Adipocyte (in vitro differentiated cells): ENCODE results near the gene ITGA11.
A peak's percentile ranks its signal among the peaks of the same experiment; 100 is the strongest.

Experiments used
- DNase-seq: peaks from one replicate; pipeline ENCODE4 v3.0.0-alpha.2; 2015; ENCODE audit warnings: low read depth
- H3K27me3 ChIP-seq: replicated peaks from 2 replicates; pipeline ENCODE4 v1.7.0; 2013; ENCODE audit warnings: mild to moderate bottlenecking, low read length, moderate library complexity; ENCODE audit not compliant: control insufficient read depth, insufficient read depth
- H3K36me3 ChIP-seq: 2 replicates; pipeline ENCODE4 v1.7.0; 2013; ENCODE audit warnings: low read length, mild to moderate bottlenecking, moderate library complexity; ENCODE audit not compliant: control insufficient read depth, insufficient read depth, severe bottlenecking
- H3K4me1 ChIP-seq: 2 replicates; pipeline ENCODE4 v1.7.0; 2013; ENCODE audit warnings: mild to moderate bottlenecking, low read length, moderate library complexity; ENCODE audit not compliant: control insufficient read depth, insufficient read depth
- H3K4me3 ChIP-seq: 2 replicates; pipeline ENCODE4 v1.7.0; 2013; ENCODE audit warnings: mild to moderate bottlenecking, low read length, moderate library complexity
- H3K9ac ChIP-seq: 2 replicates; pipeline ENCODE4 v1.7.0; 2013; ENCODE audit warnings: mild to moderate bottlenecking, low read length, moderate library complexity
- H3K9me3 ChIP-seq: 2 replicates; pipeline ENCODE4 v1.7.0; 2013; ENCODE audit warnings: mild to moderate bottlenecking, low read length, moderate library complexity; ENCODE audit not compliant: control insufficient read depth

The ITGA11 gene

DNA sequence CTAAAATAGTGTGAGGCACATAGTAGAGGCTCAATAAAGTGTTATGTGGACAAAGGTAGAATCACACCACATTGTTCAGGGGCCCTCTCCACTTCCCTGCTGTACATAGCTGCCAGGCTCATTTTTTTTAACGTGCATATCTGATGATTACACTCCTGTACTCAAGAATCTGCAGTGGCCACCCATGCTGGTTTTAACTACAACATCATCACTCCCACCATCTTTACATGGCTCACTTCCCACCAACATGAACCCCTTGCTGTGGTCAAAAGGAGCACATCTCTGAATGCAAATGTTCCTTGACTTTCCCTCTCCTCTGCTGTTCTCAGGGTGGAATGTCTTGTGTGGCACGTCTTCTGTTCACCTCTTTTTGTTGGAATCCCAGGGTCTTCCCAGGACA is 77.7 kb downstream of the ITGA11 start:
- no peak for DNase-seq
- no peaks in the 10 kb centered on the region for H3K36me3 ChIP-seq

DNA sequence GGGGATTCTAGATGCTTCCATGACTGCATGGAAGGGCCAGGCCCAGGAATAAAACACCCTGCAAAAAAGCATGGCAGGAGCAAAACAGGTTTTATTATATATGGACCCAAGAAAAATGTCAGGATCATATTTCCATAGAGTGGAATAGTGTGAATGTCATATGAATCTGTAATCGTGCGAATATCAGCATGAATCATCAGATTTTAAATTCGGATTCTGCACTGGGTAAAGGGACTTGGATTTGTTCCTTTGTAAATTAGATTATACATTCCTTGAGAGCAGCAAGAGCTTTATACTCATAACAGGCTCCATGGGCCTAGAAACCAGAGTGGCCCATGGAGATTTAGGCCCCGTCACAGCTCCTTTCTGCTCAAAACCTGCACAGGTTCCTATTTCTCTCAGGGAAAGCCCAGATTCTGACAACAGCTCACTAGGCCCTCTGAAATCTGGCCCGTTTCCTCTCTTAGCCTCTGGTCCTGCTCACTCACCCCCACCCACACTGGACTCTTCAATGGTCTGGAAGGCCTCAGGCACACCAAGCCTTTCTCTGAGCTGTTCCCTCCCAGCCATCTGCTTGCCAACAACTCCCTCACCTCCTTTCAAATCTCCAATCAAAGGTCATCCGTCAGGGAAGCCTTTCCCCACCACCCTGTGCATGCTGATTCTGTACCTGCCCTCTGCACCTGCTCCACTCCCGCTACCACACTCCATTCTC is 78.4 kb downstream of the ITGA11 start:
- Histone ChIP-seq H3K9ac (peak overlapping the region; percentile 67), H3K4me3 (no peak overlapping the region), H3K27me3 (no peaks in the 10 kb centered on the region), H3K9me3 (peaks cover 14% of the 10 kb centered on the region), H3K36me3 (no peaks in the 10 kb centered on the region), H3K4me1 (peaks cover 37% of the 10 kb centered on the region)
- DNase-seq, result peak; percentile 37

More for the DNA sequence above, 77.7 kb downstream of the ITGA11 start:
- Histone ChIP-seq H3K9ac (no peak overlapping the region), H3K9me3 (peaks cover 14% of the 10 kb centered on the region), H3K4me3 (no peak overlapping the region), H3K4me1 (peaks cover 31% of the 10 kb centered on the region), H3K27me3 (no peaks in the 10 kb centered on the region)

DNA sequence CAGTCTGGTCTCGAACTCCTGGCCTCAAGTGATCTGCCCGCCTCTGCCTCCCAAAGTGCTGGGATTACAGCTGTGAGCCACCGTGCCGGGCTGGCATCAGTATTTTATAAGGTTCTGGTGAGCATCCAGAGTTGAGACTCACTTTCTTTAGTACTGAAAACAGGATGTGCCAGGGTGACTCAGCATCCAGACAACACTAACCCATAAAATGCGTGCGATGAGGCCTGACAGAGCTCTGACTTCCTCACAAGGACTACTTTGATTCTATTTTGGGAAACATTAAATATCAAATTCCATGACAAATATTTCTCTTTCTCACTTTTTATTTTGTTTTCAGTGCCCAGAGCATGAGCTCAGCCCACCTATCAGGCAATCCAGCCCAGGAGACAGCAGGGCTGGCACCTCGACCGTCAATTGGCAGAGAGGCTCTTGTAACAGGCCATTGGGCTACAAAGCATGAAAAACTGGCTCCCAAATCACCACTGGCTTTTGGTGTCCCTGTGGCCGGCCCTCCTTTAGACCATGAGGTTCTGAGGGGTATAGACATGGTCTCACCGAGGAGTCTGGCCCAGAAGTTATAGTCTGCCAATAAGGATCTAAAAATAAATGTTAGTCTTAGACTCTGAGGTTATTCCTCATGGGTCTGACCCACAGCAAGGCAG is 79.4 kb downstream of the ITGA11 start:
- Histone ChIP-seq H3K27me3 (no peaks in the 10 kb centered on the region), H3K4me1 (peaks cover 37% of the 10 kb centered on the region), H3K36me3 (no peaks in the 10 kb centered on the region), H3K9me3 (peaks cover 14% of the 10 kb centered on the region), H3K4me3 (no peak overlapping the region), H3K9ac (peak overlapping the region; percentile 67)
- peak; percentile 96 for DNase-seq

DNA sequence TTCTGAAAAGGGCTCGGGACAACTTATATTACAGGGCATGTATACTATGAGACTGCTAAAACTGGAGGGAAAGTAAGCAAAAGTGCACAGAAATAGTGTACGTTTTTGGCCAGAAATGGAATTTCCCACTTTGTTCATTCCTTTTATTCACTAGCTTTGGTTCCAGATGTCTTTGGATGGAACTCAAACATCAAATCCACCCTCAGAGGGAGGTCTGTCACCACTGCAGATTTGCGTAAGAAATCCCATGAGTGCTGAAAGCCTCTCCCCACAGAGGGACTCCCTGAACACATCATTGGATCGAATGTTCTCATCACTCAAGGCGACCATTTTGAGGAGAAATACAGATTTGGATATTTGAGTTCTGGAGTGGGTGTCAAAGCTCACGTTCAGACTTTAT is 82.8 kb downstream of the ITGA11 start:
- Histone ChIP-seq H3K9ac (no peak overlapping the region), H3K4me3 (no peak overlapping the region), H3K27me3 (no peaks in the 10 kb centered on the region), H3K9me3 (no peaks in the 10 kb centered on the region), H3K36me3 (no peaks in the 10 kb centered on the region), H3K4me1 (peaks cover 24% of the 10 kb centered on the region)
- DNase-seq, result no peak

DNA sequence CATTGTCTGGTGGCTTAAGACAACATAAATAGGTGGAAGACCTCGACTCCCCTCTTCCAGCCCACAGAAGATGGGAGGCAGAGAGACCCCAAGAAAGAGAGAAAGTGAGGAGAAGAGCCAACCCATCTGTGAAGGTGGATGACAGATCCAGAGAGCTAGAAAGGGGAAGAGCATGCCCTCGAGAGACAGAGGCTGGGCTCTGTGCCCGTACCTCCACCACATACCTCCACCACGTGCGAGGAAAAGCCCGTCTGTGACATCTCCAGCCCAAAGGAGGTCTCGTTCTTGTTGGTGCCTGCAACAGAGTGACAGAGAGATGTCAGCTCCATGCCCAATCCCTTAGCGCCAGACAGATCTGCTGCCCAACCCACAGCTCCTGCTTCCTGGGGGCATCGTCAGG is 83.4 kb downstream of the ITGA11 start:
- Histone ChIP-seq H3K9me3 (no peaks in the 10 kb centered on the region), H3K9ac (no peak overlapping the region), H3K36me3 (no peaks in the 10 kb centered on the region), H3K4me1 (peaks cover 19% of the 10 kb centered on the region), H3K4me3 (no peak overlapping the region), H3K27me3 (no peaks in the 10 kb centered on the region)
- DNase-seq, result no peak

DNA sequence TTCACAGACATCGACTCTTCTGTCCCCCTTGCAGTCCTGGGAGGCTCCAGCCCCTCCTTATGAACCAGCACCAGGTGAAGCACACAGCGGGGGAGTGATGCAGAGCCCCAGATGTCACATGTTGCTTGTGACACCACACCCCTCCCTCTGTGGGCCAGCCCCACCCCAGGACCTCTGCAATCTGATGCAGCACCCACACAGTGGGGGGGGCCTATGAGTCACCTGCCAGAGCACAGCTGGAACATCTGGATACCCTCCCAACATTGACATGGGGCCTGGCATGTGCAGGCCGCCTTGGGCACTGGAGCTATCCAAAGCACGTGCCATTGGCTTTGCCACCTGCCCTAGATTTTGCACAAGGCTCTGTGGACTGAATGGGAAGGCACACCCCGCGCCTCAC is 83.9 kb downstream of the ITGA11 start:
- no peaks in the 10 kb centered on the region for H3K9me3 ChIP-seq
- no peak overlapping the region for H3K4me3 ChIP-seq
- no peaks in the 10 kb centered on the region for H3K27me3 ChIP-seq
- no peak for DNase-seq
- no peak overlapping the region for H3K9ac ChIP-seq
- peaks cover 15% of the 10 kb centered on the region for H3K4me1 ChIP-seq
- no peaks in the 10 kb centered on the region for H3K36me3 ChIP-seq

DNA sequence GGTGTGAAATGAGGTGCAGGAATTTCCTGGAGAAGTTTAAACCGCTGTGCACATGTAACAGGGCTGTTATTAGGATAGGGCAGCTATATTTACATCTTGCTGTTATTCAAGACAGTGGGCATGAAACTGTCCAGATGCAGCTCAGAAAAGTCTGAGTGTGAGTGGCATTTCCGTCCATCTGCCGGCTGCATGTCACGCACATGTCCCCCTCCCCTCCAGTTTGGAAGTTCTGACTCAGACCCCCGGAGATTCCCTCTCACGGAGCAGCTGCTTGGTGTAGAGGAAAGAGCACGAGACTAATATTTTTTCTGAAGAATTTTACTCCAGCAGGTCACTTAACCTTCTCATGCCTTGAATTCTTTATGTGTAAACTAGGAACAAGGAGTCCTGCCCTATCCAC is 84.6 kb downstream of the ITGA11 start:
- no peak overlapping the region for H3K4me3 ChIP-seq
- H3K27me3 ChIP-seq, result no peaks in the 10 kb centered on the region
- DNase-seq, result peak; percentile 63
- no peaks in the 10 kb centered on the region for H3K36me3 ChIP-seq
- peaks cover 12% of the 10 kb centered on the region for H3K4me1 ChIP-seq
- no peak overlapping the region for H3K9ac ChIP-seq
- no peaks in the 10 kb centered on the region for H3K9me3 ChIP-seq

DNA sequence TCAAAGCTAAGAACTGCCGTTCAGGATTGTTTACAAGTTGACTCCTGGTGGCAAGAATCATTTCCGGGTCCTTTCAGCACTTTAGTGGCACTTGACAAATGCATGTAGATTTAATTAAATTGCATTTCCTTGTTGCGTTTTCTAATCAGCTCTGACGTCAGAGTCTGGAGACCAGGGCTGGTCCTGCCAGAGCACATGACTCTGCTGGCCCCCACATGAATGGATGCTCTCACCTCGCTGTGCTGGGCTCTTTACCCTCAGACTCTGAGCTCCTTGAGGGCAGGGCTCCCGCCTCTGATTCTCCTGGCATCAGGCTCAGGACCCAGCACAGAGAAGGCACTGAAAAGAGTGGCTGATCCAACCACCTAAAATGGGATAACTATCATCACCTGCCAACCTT is 85.0 kb downstream of the ITGA11 start:
- H3K36me3 ChIP-seq, result no peaks in the 10 kb centered on the region
- H3K4me1 ChIP-seq, result peaks cover 13% of the 10 kb centered on the region
- H3K27me3 ChIP-seq, result no peaks in the 10 kb centered on the region
- no peaks in the 10 kb centered on the region for H3K9me3 ChIP-seq
- no peak for DNase-seq
- no peak overlapping the region for H3K4me3 ChIP-seq
- H3K9ac ChIP-seq, result no peak overlapping the region

DNA sequence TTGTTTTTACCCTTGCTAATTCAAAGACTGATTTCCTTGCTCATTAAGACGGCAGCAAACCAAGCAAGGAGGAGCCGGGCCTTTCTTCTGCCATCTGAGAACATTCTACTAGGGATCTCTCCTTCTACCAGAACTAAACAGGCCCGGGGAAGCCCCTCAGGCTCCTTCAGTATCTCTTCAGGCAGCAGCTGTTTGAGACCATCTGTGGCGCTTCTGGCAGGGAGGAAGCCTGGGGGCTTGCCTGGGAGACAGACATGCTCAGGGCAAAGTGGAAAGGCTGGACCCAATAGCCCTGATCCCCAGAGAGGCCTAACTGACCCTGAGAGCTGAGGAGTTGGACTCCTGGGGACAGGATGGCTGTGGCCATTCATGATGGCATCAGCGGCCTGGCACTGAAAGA is 86.5 kb downstream of the ITGA11 start:
- no peak overlapping the region for H3K9ac ChIP-seq
- H3K9me3 ChIP-seq, result no peaks in the 10 kb centered on the region
- no peak for DNase-seq
- no peak overlapping the region for H3K4me3 ChIP-seq
- no peaks in the 10 kb centered on the region for H3K36me3 ChIP-seq
- H3K4me1 ChIP-seq, result peaks cover 28% of the 10 kb centered on the region
- H3K27me3 ChIP-seq, result no peaks in the 10 kb centered on the region

DNA sequence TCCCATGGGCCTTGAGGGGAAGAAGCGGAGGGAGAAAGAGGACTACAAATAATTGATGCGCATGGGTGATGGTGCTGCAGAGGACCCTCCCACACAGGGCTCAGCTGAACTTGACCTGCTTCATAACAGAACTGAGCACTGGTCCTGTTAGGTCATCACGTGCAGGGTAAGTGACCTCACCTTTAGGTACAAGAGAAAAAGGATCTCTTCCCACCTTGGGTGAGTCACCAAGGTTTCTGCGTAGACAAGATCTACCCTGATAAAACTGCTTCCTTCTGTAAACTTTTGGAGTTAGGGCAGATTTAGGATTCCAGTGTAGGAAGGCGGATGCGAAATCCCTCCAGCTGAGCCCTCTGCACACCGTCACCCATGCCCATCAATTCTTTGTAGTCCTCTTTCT is 87.4 kb downstream of the ITGA11 start:
- no peak for DNase-seq
- H3K27me3 ChIP-seq, result no peaks in the 10 kb centered on the region
- peaks cover 28% of the 10 kb centered on the region for H3K4me1 ChIP-seq
- H3K9me3 ChIP-seq, result no peaks in the 10 kb centered on the region
- no peak overlapping the region for H3K9ac ChIP-seq
- H3K4me3 ChIP-seq, result no peak overlapping the region
- H3K36me3 ChIP-seq, result no peaks in the 10 kb centered on the region

DNA sequence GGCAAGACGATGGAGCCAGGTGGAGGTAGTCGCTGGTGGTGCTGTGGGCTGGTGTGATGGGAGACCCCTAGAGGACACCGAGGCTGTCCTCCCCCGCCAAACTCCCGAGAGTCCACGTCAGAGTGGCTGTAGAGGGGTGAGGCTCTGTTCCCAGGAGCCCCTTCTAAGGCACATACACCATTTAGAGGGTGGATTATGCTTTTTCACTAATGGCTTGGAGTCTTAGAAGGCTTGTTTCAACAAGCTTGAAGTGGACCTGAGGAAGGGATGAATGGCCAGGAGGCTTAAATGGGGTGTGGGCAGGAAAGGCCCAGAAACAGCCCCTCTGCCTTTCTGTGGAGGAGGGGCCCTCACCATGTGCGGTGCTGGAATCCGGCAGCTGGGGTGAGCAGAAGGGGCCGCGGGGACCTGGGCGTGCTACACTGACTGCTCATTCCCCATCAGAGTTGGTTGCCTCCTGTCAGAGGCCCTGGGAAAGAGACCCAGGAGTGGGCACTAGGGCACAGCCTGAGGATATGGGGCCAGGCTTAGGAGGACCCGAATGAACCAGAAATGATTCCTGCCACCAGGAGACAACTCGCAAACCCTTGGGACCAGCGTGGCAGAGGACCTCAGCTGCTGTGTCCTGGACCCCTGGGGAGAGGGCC is 88.3 kb downstream of the ITGA11 start:
- Histone ChIP-seq H3K9ac (no peak overlapping the region), H3K4me3 (no peak overlapping the region), H3K27me3 (no peaks in the 10 kb centered on the region), H3K36me3 (no peaks in the 10 kb centered on the region), H3K9me3 (no peaks in the 10 kb centered on the region), H3K4me1 (peaks cover 22% of the 10 kb centered on the region)
- DNase-seq, result no peak
